HG02571 (cell line): ENCODE measurements around the gene TNFAIP8.
"Not testable (repeated sequence)": the region's sequence is repeated elsewhere in the genome, so short reads cannot be mapped to it uniquely, and the experiment has no call there.

Experiments
- ATAC-seq: cut with Tn5 transposase; IDR thresholded peaks from one replicate; pipeline ENCODE4 v1.9.1; 2021; ENCODE audit warnings: mild to moderate bottlenecking, moderate library complexity; ENCODE audit not compliant: unreplicated experiment

The TNFAIP8 gene

DNA sequence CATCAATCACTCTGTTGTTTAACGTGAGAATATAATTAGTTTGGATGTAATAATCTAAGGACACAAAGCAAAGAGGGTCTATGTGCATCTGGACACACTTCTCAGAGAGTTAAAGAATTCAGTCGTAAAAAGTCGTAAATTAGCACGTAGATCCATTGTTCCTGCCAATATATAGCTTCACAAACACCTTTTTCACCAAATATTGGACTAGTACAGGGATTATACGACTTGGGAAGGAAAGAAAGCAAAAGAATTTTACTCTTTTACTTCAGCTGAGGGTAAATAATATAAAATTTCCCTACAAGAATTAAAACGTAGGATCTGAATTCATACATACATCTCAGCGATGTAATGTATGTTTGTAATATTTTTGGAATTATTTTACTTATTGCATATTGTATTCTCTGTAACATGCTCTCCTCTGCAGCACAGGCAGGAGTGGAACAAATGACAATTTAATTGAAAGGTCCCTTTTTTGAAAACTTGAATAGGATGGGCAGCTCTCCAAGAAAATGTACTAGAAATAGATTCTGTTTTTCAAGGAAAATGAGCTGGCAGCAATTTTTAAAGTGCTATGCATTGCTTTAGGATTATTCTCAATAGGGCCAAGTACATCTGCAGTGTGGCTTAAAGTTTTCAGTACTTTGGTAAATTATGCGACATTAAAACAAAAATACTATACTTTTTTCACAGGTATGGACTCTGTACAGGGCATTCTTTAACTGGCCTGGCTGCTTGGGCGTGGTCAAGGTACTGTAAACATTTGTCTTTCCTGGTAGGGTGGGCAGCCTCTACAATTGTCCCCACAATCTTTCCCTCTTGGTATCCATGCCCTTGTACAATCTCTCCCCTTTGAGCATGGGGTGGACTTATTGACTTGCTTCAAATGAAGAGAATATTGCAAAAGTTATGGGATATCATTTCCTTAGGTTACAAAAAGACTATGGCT lies 56.7 kb downstream of the TNFAIP8 start:
- ATAC-seq: no peak

DNA sequence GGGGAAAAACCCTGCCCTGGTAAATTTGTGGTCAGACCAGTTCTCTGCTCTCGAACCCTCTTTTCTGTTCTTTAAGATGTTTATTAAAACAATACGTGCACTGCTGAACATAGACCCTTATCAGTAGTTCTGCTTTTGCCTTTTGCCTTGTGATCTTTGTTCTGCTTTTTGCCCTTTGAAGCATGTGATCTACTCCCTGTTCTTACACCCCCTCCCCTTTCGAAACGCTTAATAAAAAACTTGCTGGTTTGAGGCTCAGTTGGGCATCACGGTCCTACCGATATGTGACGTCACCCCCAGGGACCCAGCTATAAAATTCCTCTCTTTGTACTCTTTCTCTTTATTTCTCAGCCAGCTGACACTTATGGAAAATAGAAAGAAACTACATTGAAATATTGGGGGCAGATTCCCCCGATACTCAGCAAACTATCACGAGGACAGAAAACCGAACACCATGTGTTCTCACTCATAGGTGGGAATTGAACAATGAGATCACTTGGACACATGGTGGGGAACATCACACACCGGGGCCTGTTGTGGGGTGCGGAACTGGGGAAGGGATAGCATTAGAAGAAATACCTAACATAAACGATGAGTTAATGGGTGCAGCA lies 58.4 kb downstream of the TNFAIP8 start:
- ATAC-seq: not testable (repeated sequence)

GRCh38 chr5:119417891-119418605 lies 62.2 kb downstream of the TNFAIP8 start:
- ATAC-seq: no peak

DNA sequence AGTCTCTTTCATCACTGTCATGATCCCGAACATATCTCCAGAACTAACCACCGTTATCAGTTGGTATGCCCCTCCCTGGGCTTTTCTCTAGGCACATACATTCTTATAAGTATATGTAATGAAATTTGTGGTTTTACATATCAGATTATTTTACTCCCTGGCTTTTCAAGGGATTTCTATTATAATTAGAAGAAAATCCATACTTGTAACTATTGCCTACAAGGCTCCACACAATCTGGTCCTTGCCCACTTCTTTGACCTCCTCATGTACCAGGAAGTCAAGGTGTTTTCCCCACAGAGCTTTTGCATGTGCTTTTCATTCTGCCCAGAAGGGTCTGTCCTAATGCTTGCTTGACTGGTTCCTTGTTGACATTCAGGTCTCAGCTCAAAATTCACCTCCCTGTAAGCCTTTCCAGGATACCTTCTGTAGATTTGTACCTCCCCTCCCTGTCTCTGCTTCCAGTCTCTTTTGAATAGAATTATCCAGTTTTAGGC lies 62.8 kb downstream of the TNFAIP8 start:
- ATAC-seq: peak; percentile 50

DNA sequence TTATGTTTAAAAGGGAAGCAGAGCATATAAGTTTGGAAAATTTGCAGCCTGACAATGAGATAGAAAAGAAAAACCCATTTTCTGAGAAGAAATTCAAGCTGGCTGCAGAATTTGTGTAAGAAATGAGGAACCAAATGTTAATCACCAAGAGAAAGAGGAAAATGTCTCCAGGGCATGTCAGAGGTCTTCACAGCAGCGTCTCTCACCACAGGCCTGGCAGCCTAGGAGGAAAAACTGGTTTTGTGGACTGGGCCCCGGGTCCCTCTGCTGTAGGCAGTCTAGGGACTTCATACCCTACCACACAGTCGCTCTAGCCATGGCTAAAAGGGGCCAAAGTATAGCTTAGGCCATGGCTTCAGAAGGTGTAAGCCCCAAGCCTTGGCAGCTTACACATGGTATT lies 64.3 kb downstream of the TNFAIP8 start:
- no peak for ATAC-seq

- no peak for ATAC-seq
Observed at GRCh38 chr5:119426057-119426456, 70.2 kb downstream of the TNFAIP8 start.

DNA sequence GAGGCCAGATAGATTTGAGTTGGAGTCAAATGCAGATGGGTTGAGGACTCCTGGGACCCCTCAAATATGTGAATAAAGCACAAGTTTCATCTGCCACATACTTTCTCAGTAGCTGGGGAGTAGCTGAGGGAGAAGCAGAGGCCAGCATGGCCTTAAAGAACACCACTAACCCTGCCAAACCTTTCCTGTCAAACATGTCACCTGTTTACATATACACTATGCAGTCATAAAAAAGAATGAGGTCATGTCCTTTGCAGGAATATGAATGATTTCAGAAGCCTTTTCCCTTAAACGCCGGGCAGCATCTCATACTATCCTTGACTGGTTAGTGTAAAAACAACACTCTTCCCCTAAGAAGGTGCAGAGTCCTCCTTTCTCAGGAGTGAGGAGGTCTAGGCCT lies 71.2 kb downstream of the TNFAIP8 start:
- ATAC-seq: no peak

- ATAC-seq: not testable (repeated sequence)
Observed at GRCh38 chr5:119427596-119427995, 71.8 kb downstream of the TNFAIP8 start.

- not testable (repeated sequence) for ATAC-seq
Observed at GRCh38 chr5:119428166-119428565, 72.3 kb downstream of the TNFAIP8 start.

DNA sequence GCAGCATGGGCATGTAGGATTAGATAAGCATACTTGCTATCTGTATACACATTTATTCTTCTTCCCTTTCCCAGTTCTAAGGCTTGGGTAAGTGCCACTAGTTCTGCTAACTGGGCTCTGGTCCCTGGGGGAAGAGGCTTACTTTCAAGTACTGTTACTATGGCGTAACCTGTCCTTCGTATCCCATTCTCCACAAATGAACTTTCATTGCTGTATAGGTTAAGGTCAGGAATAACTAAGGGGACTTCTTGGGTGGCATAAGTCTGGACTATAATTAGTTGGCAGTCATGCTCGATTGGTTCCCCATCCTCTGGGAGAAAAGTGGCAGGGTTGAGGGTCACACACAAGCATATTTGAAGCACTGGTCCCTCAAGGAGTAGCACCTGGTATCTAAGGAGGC lies 72.8 kb downstream of the TNFAIP8 start:
- not testable (repeated sequence) for ATAC-seq

GRCh38 chr5:119432674-119433237 lies 76.9 kb downstream of the TNFAIP8 start:
- ATAC-seq: not testable (repeated sequence)

- peak; percentile 90 for ATAC-seq
Observed at GRCh38 chr5:119435436-119436132, 79.8 kb downstream of the TNFAIP8 start.

DNA sequence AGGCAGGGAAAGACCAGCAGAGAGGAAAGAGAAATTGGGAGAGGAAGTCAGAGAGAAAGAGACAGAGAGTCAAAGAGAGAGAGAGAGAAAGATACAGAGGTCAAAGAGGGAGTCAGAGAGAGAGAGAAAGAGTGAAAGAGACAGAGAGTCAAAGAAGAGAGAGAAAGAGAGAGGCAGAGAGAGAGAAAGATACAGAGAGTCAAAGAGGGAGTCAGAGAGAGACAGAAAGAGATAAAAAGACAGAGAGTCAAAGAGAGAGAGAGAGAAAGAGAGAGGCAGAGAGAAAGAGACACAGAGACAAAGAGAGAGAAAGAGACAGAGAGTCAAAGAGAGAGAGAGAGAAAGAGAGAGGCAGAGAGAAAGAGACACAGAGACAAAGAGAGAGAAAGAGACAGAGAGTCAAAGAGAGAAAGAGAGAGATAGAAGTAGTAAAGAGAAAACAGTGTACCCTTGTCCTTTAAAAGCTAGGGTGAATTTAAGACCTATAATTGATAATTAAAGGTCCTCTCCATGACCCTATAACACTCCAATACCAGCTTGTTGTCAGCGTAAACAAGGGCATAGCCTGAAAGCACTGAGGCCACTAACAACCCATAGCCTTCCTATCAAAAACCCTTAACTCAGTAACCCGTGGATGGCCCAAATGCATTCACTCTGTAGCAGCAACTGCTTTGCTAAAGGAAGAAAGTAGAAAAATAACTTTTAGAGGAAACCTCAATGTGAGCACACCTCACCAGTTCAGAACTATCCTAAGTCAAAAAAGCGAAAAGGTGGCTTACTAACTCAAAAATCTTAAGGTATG lies 82.2 kb downstream of the TNFAIP8 start:
- ATAC-seq: not testable (repeated sequence)

DNA sequence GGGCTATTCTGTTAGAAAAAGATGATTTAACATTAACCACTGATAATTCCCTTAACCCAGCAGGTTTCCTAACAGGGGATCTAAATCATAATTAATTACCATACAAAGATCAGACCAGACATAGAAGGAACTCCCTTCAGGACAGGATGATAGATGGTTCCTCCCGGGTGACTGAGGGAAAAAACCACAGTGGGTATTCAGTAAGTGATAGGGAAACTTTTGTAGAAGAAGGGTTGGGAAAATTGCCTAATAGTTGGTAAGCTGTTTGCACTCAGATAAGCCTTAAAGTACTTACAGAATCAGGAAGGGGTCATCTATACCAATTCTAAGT lies 82.7 kb downstream of the TNFAIP8 start:
- ATAC-seq: not testable (repeated sequence)

- ATAC-seq: no peak
Observed at GRCh38 chr5:119439140-119439631, 83.4 kb downstream of the TNFAIP8 start.

DNA sequence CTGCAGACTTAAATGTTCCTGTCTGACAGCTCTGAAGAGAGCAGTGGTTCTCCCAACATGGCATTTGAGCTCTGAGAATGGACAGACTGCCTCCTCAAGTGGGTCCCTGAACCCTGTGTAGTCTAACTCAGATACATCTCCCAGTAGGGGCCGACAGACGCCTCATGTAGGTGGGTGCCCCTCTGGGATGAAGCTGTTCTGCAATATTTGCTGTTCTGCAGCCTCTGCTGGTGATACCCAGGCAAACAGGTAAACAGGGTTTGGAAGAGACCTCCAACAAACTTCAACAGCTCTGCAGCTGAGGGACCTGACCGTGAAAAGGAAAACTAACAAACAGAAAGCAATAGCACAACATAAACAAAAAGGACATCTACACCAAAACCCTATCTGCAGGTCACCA lies 83.8 kb downstream of the TNFAIP8 start:
- ATAC-seq: not testable (repeated sequence)

GRCh38 chr5:119444643-119445042 lies 88.8 kb downstream of the TNFAIP8 start:
- not testable (repeated sequence) for ATAC-seq

- ATAC-seq: no peak
Observed at GRCh38 chr5:119445544-119445943, 89.7 kb downstream of the TNFAIP8 start.
